PC-9 (cell line): ENCODE results near the gene DPPA5. TPM values are rescaled to one million over a fixed set of nuclear protein-coding genes. Genes with fewer than 3 reads are reported as not detected.

ENCODE experiments used
- BruUV-seq: library from RNA; stranded (reverse); fragments of 400-500 nt; replicated peaks from 2 replicates; lab custom pipeline; 2021; lab: Mats Ljungman, UMichigan
- CTCF ChIA-PET: fragments of 300-600 bp; sonication (Branson Sonifier 250); formaldehyde crosslinking; loops from one replicate; lab custom pipeline; 2022; ENCODE audit warnings: antibody characterized with exemption; lab: Charles Lee
- POLR2A ChIA-PET: fragments of 300-600 bp; sonication (Branson Sonifier 250); formaldehyde crosslinking; loops from one replicate; lab custom pipeline; 2022; ENCODE audit warnings: antibody characterized with exemption; ENCODE audit not compliant: unreplicated experiment; lab: Charles Lee
- DNase-seq, 2 experiments: peaks; one replicate each; pipeline versions ENCODE4 v3.0.0 to v3.0.0-alpha.2; 2015 to 2022; ENCODE audit warnings: mixed read lengths in 1 of 2
- H2AFZ ChIP-seq: fragments of 200-600 bp; sonication (generic); 2 replicates; pipeline ENCODE4 v1.8.1; 2017; ENCODE audit warnings: antibody characterized with exemption
- H3F3A ChIP-seq: fragments of 200-600 bp; sonication (generic); 2 replicates; pipeline ENCODE4 v1.8.1; 2017; ENCODE audit warnings: antibody characterized with exemption, mild to moderate bottlenecking, low read depth; ENCODE audit not compliant: insufficient read depth
- H3K27ac ChIP-seq: fragments of 200-600 bp; sonication (generic); 2 replicates; pipeline ENCODE4 v1.6.1; 2016; ENCODE audit warnings: mixed run types
- H3K27me3 ChIP-seq: fragments of 200-600 bp; sonication (generic); 2 replicates; pipeline ENCODE4 v1.6.1; 2016; ENCODE audit warnings: low read depth, mixed run types; ENCODE audit not compliant: insufficient read depth
- H3K36me3 ChIP-seq: fragments of 200-600 bp; sonication (generic); 2 replicates; pipeline ENCODE4 v1.6.1; 2016; ENCODE audit warnings: low read depth, mixed run types
- H3K4me1 ChIP-seq: fragments of 200-600 bp; sonication (generic); replicated peaks from 2 replicates; pipeline ENCODE4 v1.6.1; 2016; ENCODE audit warnings: mixed run types; ENCODE audit not compliant: insufficient read depth
- H3K4me2 ChIP-seq: fragments of 200-600 bp; sonication (generic); 2 replicates; pipeline ENCODE4 v1.6.1; 2017; ENCODE audit warnings: mixed run types
- H3K4me3 ChIP-seq: fragments of 200-600 bp; sonication (generic); 2 replicates; pipeline ENCODE4 v1.6.1; 2016; ENCODE audit warnings: mixed run types
- H3K79me2 ChIP-seq: fragments of 200-600 bp; sonication (generic); 2 replicates; pipeline ENCODE4 v1.6.1; 2017; ENCODE audit warnings: low read depth, mixed run types
- H3K9me2 ChIP-seq: fragments of 200-600 bp; sonication (generic); 2 replicates; pipeline ENCODE4 v1.8.1; 2017; ENCODE audit warnings: mild to moderate bottlenecking; ENCODE audit not compliant: insufficient read depth
- H3K9me3 ChIP-seq: fragments of 200-600 bp; sonication (generic); 2 replicates; pipeline ENCODE4 v1.8.1; 2016; ENCODE audit warnings: low read depth; ENCODE audit not compliant: insufficient read depth
- H4K20me1 ChIP-seq: fragments of 200-600 bp; sonication (generic); 2 replicates; pipeline ENCODE4 v1.8.1; 2017; ENCODE audit not compliant: insufficient read depth
- EZH2 ChIP-seq: fragments of 200-600 bp; sonication (generic); IDR thresholded peaks from 2 replicates; pipeline ENCODE4 v1.8.0; 2017; ENCODE audit warnings: antibody characterized with exemption, low read depth
- intact Hi-C: fragments of 100-400 bp; cut with micrococcal nuclease; formaldehyde crosslinking; loops from one replicate; pipeline ENCODE4 v1.10.0; 2022; ENCODE audit not compliant: unreplicated experiment
- total RNA-seq: library from RNA; stranded (reverse); gene quantifications from 2 replicates; pipeline ENCODE4 v1.2.3, GENCODE V29; 2021
- TF ChIP-seq, protein P1 (sequence below): fragments of 200-600 bp; sonication (generic); conservative IDR thresholded peaks from 2 replicates; pipeline ENCODE4 v1.6.1; 2017; ENCODE audit warnings: mixed run types, antibody characterized with exemption, mild to moderate bottlenecking, moderate library complexity

DPPA5 gene
- total RNA-seq, 1 experiment from 2014 or later, result not detected

GRCh38 chr6:73364121-73364520, 10.0 kb upstream of the DPPA5 start:
- intact Hi-C loops, result no loop called here
- POLR2A ChIA-PET, result no interaction called here
- Histone ChIP-seq H3K9me3 (no peaks in the 10 kb centered on the region), H3F3A (no peaks in the 10 kb centered on the region), H3K9me2 (no peaks in the 10 kb centered on the region), H3K79me2 (no peaks in the 10 kb centered on the region), H3K27me3 (no peaks in the 10 kb centered on the region), H3K4me2 (no peak overlapping the region), H2AFZ (no peak overlapping the region), H4K20me1 (no peaks in the 10 kb centered on the region), H3K4me1 (no peaks in the 10 kb centered on the region), H3K4me3 (no peak overlapping the region), H3K27ac (no peak overlapping the region), H3K36me3 (no peaks in the 10 kb centered on the region)
- CTCF ChIA-PET, result no interaction called here
- no peak for DNase-seq
- TF ChIP-seq, protein P1, sequence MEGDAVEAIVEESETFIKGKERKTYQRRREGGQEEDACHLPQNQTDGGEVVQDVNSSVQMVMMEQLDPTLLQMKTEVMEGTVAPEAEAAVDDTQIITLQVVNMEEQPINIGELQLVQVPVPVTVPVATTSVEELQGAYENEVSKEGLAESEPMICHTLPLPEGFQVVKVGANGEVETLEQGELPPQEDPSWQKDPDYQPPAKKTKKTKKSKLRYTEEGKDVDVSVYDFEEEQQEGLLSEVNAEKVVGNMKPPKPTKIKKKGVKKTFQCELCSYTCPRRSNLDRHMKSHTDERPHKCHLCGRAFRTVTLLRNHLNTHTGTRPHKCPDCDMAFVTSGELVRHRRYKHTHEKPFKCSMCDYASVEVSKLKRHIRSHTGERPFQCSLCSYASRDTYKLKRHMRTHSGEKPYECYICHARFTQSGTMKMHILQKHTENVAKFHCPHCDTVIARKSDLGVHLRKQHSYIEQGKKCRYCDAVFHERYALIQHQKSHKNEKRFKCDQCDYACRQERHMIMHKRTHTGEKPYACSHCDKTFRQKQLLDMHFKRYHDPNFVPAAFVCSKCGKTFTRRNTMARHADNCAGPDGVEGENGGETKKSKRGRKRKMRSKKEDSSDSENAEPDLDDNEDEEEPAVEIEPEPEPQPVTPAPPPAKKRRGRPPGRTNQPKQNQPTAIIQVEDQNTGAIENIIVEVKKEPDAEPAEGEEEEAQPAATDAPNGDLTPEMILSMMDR, result no peak
- no peak for TF ChIP-seq EZH2
- no TSS peak for BruUV-seq

DNA sequence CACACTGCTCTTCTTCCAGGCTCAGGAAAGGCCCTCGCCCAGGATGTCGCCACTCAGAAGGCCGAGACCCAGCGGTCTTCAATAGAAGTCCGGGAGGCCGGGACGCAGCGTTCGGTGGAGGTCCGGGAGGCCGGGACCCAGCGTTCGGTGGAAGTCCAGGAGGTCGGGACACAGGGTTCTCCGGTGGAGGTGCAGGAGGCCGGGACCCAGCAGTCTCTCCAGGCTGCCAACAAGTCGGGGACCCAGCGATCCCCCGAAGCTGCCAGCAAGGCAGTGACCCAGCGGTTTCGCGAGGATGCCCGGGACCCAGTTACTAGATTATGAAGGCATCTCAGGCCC, 9.4 kb upstream of the DPPA5 start:
- Histone ChIP-seq H3K4me3 (no peak overlapping the region), H3K36me3 (no peaks in the 10 kb centered on the region), H3K4me2 (no peak overlapping the region), H3K27me3 (no peaks in the 10 kb centered on the region), H3K9me2 (no peaks in the 10 kb centered on the region), H3F3A (no peaks in the 10 kb centered on the region), H3K79me2 (no peaks in the 10 kb centered on the region), H2AFZ (no peak overlapping the region), H3K4me1 (no peaks in the 10 kb centered on the region), H4K20me1 (no peaks in the 10 kb centered on the region), H3K27ac (no peak overlapping the region), H3K9me3 (no peaks in the 10 kb centered on the region)
- intact Hi-C loops, result no loop called here
- no peak for DNase-seq
- POLR2A ChIA-PET, result no interaction called here
- no TSS peak for BruUV-seq
- TF ChIP-seq, protein P1, result no peak
- no peak for TF ChIP-seq EZH2
- CTCF ChIA-PET, result no interaction called here

DNA sequence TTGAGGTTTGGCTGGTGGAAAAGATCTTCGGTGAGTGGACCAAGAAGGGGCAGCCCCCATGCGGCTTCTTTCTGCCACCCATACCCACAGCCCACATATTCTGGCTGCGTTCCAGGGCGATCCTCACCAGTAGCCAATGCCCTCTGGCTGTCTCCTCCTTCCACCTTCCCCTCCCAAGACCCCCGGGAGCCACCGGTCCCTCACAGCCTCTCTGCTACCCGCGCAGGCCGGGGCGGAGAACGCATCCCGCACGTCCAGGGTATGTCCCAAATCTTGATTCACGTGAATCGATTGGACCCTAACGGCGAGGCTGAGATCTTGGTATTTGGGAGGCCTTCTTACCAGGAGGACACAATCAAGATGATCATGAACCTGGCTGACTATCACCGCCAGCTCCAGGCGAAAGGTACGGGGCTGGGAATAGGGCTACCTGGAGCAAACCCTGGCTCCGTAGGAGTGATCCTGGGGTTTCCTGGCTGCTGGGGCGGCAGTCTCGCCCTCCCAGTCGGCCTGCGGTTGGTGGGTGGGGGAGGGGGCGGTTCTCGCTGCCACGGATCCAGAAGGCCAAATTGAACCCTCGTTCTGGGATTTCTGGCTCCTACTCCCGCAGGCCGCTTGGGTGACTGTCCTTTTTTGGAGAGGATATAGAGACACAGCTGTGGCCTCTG, 8.9 kb upstream of the DPPA5 start:
- Histone ChIP-seq H3K27me3 (no peaks in the 10 kb centered on the region), H3K79me2 (no peaks in the 10 kb centered on the region), H3K4me3 (no peak overlapping the region), H2AFZ (no peak overlapping the region), H3K4me1 (no peaks in the 10 kb centered on the region), H3K36me3 (no peaks in the 10 kb centered on the region), H3F3A (no peaks in the 10 kb centered on the region), H3K9me3 (no peaks in the 10 kb centered on the region), H4K20me1 (no peaks in the 10 kb centered on the region), H3K9me2 (no peaks in the 10 kb centered on the region), H3K4me2 (no peak overlapping the region), H3K27ac (no peak overlapping the region)
- BruUV-seq, result no TSS peak
- no peak for TF ChIP-seq EZH2
- TF ChIP-seq, protein P1, result no peak
- no peak for DNase-seq
- intact Hi-C loops, result no loop called here
- POLR2A ChIA-PET, result interaction anchor here (0.7 kb wide), 1 partner anchor 225 kb away, joined by 4 read pairs; no protein-coding TSS in a partner anchor
- CTCF ChIA-PET, result no interaction called here
